ENCODE results near the gene ZSCAN10.

- TF ChIP-seq POLR2AphosphoS5 (IDR thresholded peaks at IDR 0.05; ENCODE audit: low read depth, low read length) (no peak), TAF1 (IDR thresholded peaks at IDR 0.05; ENCODE audit: low read depth, low read length) (no peak)
These were observed 44.7 kb upstream of the ZSCAN10 start for GRCh38 chr16:3143598-3144320.

Measured in GM12891 (cell line).